GM23338 (cell line): ENCODE results near the gene KAZN. TPM values are rescaled to one million over a fixed set of nuclear protein-coding genes. Genes with fewer than 3 reads are reported as not detected.

Experiments
- ATAC-seq: fragments of 200-7000 bp; cut with Tn5 transposase; 3 replicates; pipeline ENCODE4 v1.9.1; 2020
- DNase-seq: peaks from one replicate; pipeline ENCODE4 v3.0.0-alpha.2; 2015; ENCODE audit warnings: low spot score
- H2AFZ ChIP-seq: fragments of 200-600 bp; sonication (generic); 2 replicates; pipeline ENCODE4 v1.8.0; 2016; ENCODE audit warnings: antibody characterized with exemption, mild to moderate bottlenecking, moderate library complexity
- H3F3A ChIP-seq: fragments of 200-600 bp; sonication (generic); replicated peaks from 2 replicates; pipeline ENCODE4 v1.8.0; 2017; ENCODE audit warnings: antibody characterized with exemption, mixed run types, low read depth
- H3K27ac ChIP-seq: fragments of 200-600 bp; sonication (generic); 2 replicates; pipeline ENCODE4 v1.6.1; 2016; ENCODE audit warnings: low read depth
- H3K27me3 ChIP-seq: fragments of 200-600 bp; sonication (generic); 2 replicates; pipeline ENCODE4 v1.8.0; 2016; ENCODE audit warnings: mild to moderate bottlenecking, mixed run types, moderate library complexity; ENCODE audit not compliant: insufficient read depth
- H3K36me3 ChIP-seq: fragments of 200-600 bp; sonication (generic); 2 replicates; pipeline ENCODE4 v1.8.0; 2016; ENCODE audit warnings: mild to moderate bottlenecking; ENCODE audit not compliant: insufficient read depth
- H3K4me1 ChIP-seq: fragments of 200-600 bp; sonication (generic); 2 replicates; pipeline ENCODE4 v1.8.0; 2016; ENCODE audit warnings: mild to moderate bottlenecking, moderate library complexity; ENCODE audit not compliant: insufficient read depth
- H3K4me2 ChIP-seq: fragments of 200-600 bp; sonication (generic); 2 replicates; pipeline ENCODE4 v1.7.1; 2017; ENCODE audit warnings: mixed run types
- H3K4me3 ChIP-seq: fragments of 200-600 bp; sonication (generic); 2 replicates; pipeline ENCODE4 v1.6.1; 2016; ENCODE audit warnings: mixed run types
- H3K79me2 ChIP-seq: fragments of 200-600 bp; sonication (generic); replicated peaks from 2 replicates; pipeline ENCODE4 v1.8.0; 2017; ENCODE audit warnings: mild to moderate bottlenecking; ENCODE audit not compliant: insufficient read depth
- H3K9me2 ChIP-seq: fragments of 200-600 bp; sonication (generic); 2 replicates; pipeline ENCODE4 v1.8.0; 2017; ENCODE audit not compliant: insufficient read depth
- H4K20me1 ChIP-seq: fragments of 200-600 bp; sonication (generic); replicated peaks from 2 replicates; pipeline ENCODE4 v1.8.0; 2017; ENCODE audit warnings: mild to moderate bottlenecking; ENCODE audit not compliant: insufficient read depth
- H3K27ac Mint-ChIP-seq: 2 replicates; pipeline ENCODE4 v1.8.0; 2020; ENCODE audit warnings: inconsistent platforms, mild to moderate bottlenecking, moderate library complexity, mixed read lengths
- H3K27me3 Mint-ChIP-seq: 3 replicates; pipeline ENCODE4 v1.8.0; 2022; ENCODE audit warnings: low read depth, mild to moderate bottlenecking, moderate library complexity, mixed read lengths, inconsistent platforms; ENCODE audit not compliant: insufficient read depth, poor library complexity
- H3K36me3 Mint-ChIP-seq: 3 replicates; pipeline ENCODE4 v1.8.0; 2021; ENCODE audit warnings: low read depth, mild to moderate bottlenecking, inconsistent platforms, moderate library complexity, mixed read lengths
- H3K4me1 Mint-ChIP-seq: 3 replicates; pipeline ENCODE4 v1.8.0; 2020; ENCODE audit warnings: mild to moderate bottlenecking, inconsistent platforms, mixed read lengths
- H3K4me3 Mint-ChIP-seq: 3 replicates; pipeline ENCODE4 v1.8.0; 2021; ENCODE audit warnings: moderate library complexity, mild to moderate bottlenecking, inconsistent platforms, mixed read lengths
- H3K9me3 Mint-ChIP-seq: 3 replicates; pipeline ENCODE4 v1.8.0; 2020; ENCODE audit warnings: moderate library complexity, mild to moderate bottlenecking, inconsistent platforms, mixed read lengths
- EZH2phosphoT487 ChIP-seq: fragments of 200-600 bp; sonication (generic); IDR thresholded peaks from one replicate; pipeline ENCODE4 v1.8.1; 2018; ENCODE audit warnings: antibody characterized with exemption; ENCODE audit not compliant: unreplicated experiment
- NANOG ChIP-seq: IDR thresholded peaks from 2 replicates; pipeline ENCODE4 v1.6.1; 2016; ENCODE audit warnings: antibody characterized with exemption, borderline replicate concordance
- POLR2AphosphoS5 ChIP-seq: IDR thresholded peaks from 2 replicates; pipeline ENCODE4 v1.6.1; 2016; ENCODE audit warnings: antibody characterized with exemption, low read depth
- ZNF331 ChIP-seq: fragments of 250-450 bp; sonication (Bioruptor Pico); IDR thresholded peaks from 2 replicates; pipeline ENCODE4 v1.5.0; 2020; ENCODE audit warnings: low read depth, mild to moderate bottlenecking, moderate library complexity
- polyA plus RNA-seq: library from polyadenylated mRNA; unstranded; fragments of >200 nt; fragmentation: Nextera tagmentation; extraction: Ambion mirVana; gene quantifications from 2 replicates; pipeline ENCODE4 v1.2.1, GENCODE V29; 2016
- total RNA-seq: library from RNA; depleted of rRNA; stranded (reverse); fragments of >200 nt; shearing (Covaris generic); gene quantifications from 2 replicates; pipeline ENCODE4 v1.2.3, GENCODE V29; 2014
- TF ChIP-seq, protein P1 (sequence below): IDR thresholded peaks from one replicate; pipeline ENCODE4 v1.6.1; 2018; ENCODE audit warnings: antibody characterized with exemption; ENCODE audit not compliant: unreplicated experiment
- TF ChIP-seq, protein P2 (sequence below), 2 experiments: fragments of 200-600 bp in 1 of 2; sonication (generic) in 1 of 2; conservative IDR thresholded peaks; 2 replicates each; pipeline versions ENCODE4 v1.5.1 to v1.6.1; 2016 to 2017; ENCODE audit warnings: antibody characterized with exemption in 2 of 2, low read depth in 2 of 2, mild to moderate bottlenecking in 2 of 2, moderate library complexity in 1 of 2
- TF ChIP-seq, protein P3 (sequence below): IDR thresholded peaks from 2 replicates; pipeline ENCODE4 v1.6.1; 2016; ENCODE audit warnings: antibody characterized with exemption
- TF ChIP-seq, protein P4 (sequence below): fragments of 250-450 bp; sonication (Bioruptor Pico); IDR thresholded peaks from 2 replicates; pipeline ENCODE4 v1.5.0; 2020; ENCODE audit warnings: mild to moderate bottlenecking, moderate library complexity

Gene KAZN
- total and polyA plus RNA-seq, 2 experiments from 2014 or later, result 9.9 to 15.0 TPM

DNA sequence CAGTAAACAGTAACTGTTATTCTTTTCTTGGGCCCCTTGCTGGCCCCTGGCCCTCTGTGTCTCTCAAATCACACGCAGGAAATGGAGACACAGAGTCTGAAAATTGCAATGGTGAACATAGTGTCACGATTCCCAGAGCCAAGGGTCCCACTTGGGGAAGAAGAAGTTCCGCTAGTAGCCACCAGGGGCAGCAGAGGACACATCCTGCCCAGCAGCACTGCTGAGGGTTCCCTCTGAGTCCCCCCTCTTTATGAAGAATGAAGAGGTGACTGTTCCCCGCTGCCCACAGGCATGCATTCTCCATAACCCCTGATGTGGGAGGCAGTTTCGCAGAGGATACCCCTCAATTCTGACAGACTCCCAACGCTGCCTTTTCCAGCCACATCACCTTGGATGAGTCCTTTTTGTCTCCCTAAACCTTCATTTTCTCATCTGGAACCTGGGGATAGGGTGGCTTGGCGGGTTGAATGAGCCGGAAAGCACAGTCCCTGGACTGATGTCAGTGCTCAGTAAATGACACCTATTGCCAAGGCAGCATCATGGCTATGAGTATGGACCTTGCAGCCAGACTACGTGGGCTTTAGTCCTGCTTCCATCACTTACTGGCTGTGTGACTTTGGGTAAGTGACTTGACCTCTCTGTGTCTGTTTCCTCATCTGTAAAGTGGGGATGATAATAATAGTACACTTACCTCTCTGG is 317.0 kb downstream of the KAZN start:
- H3K4me3 Mint-ChIP-seq, result no peak overlapping the region
- H4K20me1 ChIP-seq, result no peaks in the 10 kb centered on the region; the same call in 1 of the 2 replicates
- peak; percentile 86 for ATAC-seq

More for the DNA sequence above, 317.0 kb downstream of the KAZN start:
- no peaks in the 10 kb centered on the region for H3K79me2 ChIP-seq
- Mint-ChIP-seq H3K27me3 (no peaks in the 10 kb centered on the region), H3K9me3 (no peaks in the 10 kb centered on the region), H3K27ac (no peak overlapping the region), H3K36me3 (no peaks in the 10 kb centered on the region), H3K4me1 (peaks cover 12% of the 10 kb centered on the region)
- peak; percentile 74 for DNase-seq
- no peak overlapping the region for H3K4me2 ChIP-seq
- H3K27ac ChIP-seq, result no peak overlapping the region
- H3K27me3 ChIP-seq, result no peaks in the 10 kb centered on the region
- no peaks in the 10 kb centered on the region for H3K9me2 ChIP-seq
- no peaks in the 10 kb centered on the region for H3K36me3 ChIP-seq
- peaks cover 9% of the 10 kb centered on the region; the same call in 1 of the 2 replicates for H3K4me1 ChIP-seq
- no peak for TF ChIP-seq ZNF331 (CRISPR knock-in tag)
- no peak for TF ChIP-seq NANOG
- TF ChIP-seq, protein P1, sequence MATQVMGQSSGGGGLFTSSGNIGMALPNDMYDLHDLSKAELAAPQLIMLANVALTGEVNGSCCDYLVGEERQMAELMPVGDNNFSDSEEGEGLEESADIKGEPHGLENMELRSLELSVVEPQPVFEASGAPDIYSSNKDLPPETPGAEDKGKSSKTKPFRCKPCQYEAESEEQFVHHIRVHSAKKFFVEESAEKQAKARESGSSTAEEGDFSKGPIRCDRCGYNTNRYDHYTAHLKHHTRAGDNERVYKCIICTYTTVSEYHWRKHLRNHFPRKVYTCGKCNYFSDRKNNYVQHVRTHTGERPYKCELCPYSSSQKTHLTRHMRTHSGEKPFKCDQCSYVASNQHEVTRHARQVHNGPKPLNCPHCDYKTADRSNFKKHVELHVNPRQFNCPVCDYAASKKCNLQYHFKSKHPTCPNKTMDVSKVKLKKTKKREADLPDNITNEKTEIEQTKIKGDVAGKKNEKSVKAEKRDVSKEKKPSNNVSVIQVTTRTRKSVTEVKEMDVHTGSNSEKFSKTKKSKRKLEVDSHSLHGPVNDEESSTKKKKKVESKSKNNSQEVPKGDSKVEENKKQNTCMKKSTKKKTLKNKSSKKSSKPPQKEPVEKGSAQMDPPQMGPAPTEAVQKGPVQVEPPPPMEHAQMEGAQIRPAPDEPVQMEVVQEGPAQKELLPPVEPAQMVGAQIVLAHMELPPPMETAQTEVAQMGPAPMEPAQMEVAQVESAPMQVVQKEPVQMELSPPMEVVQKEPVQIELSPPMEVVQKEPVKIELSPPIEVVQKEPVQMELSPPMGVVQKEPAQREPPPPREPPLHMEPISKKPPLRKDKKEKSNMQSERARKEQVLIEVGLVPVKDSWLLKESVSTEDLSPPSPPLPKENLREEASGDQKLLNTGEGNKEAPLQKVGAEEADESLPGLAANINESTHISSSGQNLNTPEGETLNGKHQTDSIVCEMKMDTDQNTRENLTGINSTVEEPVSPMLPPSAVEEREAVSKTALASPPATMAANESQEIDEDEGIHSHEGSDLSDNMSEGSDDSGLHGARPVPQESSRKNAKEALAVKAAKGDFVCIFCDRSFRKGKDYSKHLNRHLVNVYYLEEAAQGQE, result no peak
- TF ChIP-seq POLR2AphosphoS5, result no peak
- TF ChIP-seq, protein P2, sequence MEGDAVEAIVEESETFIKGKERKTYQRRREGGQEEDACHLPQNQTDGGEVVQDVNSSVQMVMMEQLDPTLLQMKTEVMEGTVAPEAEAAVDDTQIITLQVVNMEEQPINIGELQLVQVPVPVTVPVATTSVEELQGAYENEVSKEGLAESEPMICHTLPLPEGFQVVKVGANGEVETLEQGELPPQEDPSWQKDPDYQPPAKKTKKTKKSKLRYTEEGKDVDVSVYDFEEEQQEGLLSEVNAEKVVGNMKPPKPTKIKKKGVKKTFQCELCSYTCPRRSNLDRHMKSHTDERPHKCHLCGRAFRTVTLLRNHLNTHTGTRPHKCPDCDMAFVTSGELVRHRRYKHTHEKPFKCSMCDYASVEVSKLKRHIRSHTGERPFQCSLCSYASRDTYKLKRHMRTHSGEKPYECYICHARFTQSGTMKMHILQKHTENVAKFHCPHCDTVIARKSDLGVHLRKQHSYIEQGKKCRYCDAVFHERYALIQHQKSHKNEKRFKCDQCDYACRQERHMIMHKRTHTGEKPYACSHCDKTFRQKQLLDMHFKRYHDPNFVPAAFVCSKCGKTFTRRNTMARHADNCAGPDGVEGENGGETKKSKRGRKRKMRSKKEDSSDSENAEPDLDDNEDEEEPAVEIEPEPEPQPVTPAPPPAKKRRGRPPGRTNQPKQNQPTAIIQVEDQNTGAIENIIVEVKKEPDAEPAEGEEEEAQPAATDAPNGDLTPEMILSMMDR (conservative IDR thresholded peaks at IDR 0.05; ENCODE audit: low read depth in 2 of 2), result peak; percentile 80 to 81
- TF ChIP-seq, protein P3, sequence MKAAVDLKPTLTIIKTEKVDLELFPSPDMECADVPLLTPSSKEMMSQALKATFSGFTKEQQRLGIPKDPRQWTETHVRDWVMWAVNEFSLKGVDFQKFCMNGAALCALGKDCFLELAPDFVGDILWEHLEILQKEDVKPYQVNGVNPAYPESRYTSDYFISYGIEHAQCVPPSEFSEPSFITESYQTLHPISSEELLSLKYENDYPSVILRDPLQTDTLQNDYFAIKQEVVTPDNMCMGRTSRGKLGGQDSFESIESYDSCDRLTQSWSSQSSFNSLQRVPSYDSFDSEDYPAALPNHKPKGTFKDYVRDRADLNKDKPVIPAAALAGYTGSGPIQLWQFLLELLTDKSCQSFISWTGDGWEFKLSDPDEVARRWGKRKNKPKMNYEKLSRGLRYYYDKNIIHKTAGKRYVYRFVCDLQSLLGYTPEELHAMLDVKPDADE, result no peak
- no peak for TF ChIP-seq EZH2phosphoT487
- TF ChIP-seq, protein P4, sequence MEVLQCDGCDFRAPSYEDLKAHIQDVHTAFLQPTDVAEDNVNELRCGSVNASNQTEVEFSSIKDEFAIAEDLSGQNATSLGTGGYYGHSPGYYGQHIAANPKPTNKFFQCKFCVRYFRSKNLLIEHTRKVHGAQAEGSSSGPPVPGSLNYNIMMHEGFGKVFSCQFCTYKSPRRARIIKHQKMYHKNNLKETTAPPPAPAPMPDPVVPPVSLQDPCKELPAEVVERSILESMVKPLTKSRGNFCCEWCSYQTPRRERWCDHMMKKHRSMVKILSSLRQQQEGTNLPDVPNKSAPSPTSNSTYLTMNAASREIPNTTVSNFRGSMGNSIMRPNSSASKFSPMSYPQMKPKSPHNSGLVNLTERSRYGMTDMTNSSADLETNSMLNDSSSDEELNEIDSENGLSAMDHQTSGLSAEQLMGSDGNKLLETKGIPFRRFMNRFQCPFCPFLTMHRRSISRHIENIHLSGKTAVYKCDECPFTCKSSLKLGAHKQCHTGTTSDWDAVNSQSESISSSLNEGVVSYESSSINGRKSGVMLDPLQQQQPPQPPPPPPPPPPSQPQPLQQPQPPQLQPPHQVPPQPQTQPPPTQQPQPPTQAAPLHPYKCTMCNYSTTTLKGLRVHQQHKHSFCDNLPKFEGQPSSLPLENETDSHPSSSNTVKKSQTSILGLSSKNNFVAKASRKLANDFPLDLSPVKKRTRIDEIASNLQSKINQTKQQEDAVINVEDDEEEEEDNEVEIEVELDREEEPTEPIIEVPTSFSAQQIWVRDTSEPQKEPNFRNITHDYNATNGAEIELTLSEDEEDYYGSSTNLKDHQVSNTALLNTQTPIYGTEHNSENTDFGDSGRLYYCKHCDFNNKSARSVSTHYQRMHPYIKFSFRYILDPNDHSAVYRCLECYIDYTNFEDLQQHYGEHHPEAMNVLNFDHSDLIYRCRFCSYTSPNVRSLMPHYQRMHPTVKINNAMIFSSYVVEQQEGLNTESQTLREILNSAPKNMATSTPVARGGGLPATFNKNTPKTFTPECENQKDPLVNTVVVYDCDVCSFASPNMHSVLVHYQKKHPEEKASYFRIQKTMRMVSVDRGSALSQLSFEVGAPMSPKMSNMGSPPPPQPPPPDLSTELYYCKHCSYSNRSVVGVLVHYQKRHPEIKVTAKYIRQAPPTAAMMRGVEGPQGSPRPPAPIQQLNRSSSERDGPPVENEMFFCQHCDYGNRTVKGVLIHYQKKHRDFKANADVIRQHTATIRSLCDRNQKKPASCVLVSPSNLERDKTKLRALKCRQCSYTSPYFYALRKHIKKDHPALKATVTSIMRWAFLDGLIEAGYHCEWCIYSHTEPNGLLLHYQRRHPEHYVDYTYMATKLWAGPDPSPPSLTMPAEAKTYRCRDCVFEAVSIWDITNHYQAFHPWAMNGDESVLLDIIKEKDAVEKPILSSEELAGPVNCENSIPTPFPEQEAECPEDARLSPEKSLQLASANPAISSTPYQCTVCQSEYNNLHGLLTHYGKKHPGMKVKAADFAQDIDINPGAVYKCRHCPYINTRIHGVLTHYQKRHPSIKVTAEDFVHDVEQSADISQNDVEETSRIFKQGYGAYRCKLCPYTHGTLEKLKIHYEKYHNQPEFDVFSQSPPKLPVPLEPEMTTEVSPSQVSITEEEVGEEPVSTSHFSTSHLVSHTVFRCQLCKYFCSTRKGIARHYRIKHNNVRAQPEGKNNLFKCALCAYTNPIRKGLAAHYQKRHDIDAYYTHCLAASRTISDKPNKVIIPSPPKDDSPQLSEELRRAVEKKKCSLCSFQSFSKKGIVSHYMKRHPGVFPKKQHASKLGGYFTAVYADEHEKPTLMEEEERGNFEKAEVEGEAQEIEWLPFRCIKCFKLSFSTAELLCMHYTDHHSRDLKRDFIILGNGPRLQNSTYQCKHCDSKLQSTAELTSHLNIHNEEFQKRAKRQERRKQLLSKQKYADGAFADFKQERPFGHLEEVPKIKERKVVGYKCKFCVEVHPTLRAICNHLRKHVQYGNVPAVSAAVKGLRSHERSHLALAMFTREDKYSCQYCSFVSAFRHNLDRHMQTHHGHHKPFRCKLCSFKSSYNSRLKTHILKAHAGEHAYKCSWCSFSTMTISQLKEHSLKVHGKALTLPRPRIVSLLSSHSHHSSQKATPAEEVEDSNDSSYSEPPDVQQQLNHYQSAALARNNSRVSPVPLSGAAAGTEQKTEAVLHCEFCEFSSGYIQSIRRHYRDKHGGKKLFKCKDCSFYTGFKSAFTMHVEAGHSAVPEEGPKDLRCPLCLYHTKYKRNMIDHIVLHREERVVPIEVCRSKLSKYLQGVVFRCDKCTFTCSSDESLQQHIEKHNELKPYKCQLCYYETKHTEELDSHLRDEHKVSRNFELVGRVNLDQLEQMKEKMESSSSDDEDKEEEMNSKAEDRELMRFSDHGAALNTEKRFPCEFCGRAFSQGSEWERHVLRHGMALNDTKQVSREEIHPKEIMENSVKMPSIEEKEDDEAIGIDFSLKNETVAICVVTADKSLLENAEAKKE, result no peak
- H2AFZ ChIP-seq, result no peak overlapping the region
- H3F3A ChIP-seq, result no peaks in the 10 kb centered on the region
- H3K4me3 ChIP-seq, result no peak overlapping the region
